PC-3 (cell line): Measurements from ENCODE around the gene PRM3. TPM values are rescaled to one million over a fixed set of nuclear protein-coding genes. Genes with fewer than 3 reads are reported as not detected.

Experiments used
- ATAC-seq: fragments of 200-7000 bp; cut with Tn5 transposase; 2 replicates; pipeline ENCODE4 v1.9.1; 2020; ENCODE audit warnings: mild to moderate bottlenecking, moderate library complexity
- BruUV-seq: library from RNA; stranded (reverse); fragments of 400-500 nt; replicated peaks from 2 replicates; lab custom pipeline; 2021; lab: Mats Ljungman, UMichigan
- CTCF ChIA-PET: fragments of 300-600 bp; sonication (Branson Sonifier 250); formaldehyde crosslinking; loops from one replicate; lab custom pipeline; 2022; ENCODE audit warnings: antibody characterized with exemption; lab: Charles Lee
- POLR2A ChIA-PET: fragments of 300-600 bp; sonication (Branson Sonifier 250); formaldehyde crosslinking; loops from one replicate; lab custom pipeline; 2022; ENCODE audit warnings: antibody characterized with exemption; ENCODE audit not compliant: unreplicated experiment; lab: Charles Lee
- DNase-seq: peaks from one replicate; pipeline ENCODE4 v3.0.0-alpha.2; 2015
- H2AFZ ChIP-seq: fragments of 300-600 bp; sonication (generic); 2 replicates; pipeline ENCODE4 v1.6.0; 2016; ENCODE audit warnings: antibody characterized with exemption, low read length
- H3F3A ChIP-seq: fragments of 300-600 bp; sonication (generic); one replicate; pipeline ENCODE4 v1.6.0; 2017; ENCODE audit warnings: antibody characterized with exemption, low read length, control low read depth, mild to moderate bottlenecking; ENCODE audit not compliant: unreplicated experiment
- H3K27ac ChIP-seq: fragments of 300-600 bp; sonication (generic); 2 replicates; pipeline ENCODE4 v1.5.1; 2016; ENCODE audit warnings: mild to moderate bottlenecking, low read length
- H3K27me3 ChIP-seq: fragments of 300-600 bp; sonication (generic); 2 replicates; pipeline ENCODE4 v1.6.1; 2016; ENCODE audit warnings: low read length, mixed read lengths
- H3K36me3 ChIP-seq: fragments of 300-600 bp; sonication (generic); 2 replicates; pipeline ENCODE4 v1.6.1; 2016; ENCODE audit warnings: low read depth, mixed run types, low read length, mixed read lengths
- H3K4me1 ChIP-seq: fragments of 300-600 bp; sonication (generic); 2 replicates; pipeline ENCODE4 v1.5.1; 2016; ENCODE audit warnings: low read length; ENCODE audit not compliant: insufficient read depth
- H3K4me2 ChIP-seq: fragments of 300-600 bp; sonication (generic); 2 replicates; pipeline ENCODE4 v1.6.0; 2016; ENCODE audit warnings: low read length
- H3K4me3 ChIP-seq: fragments of 300-600 bp; sonication (generic); 2 replicates; pipeline ENCODE4 v1.5.1; 2016; ENCODE audit warnings: mild to moderate bottlenecking, low read length, mixed read lengths
- H3K79me2 ChIP-seq: fragments of 300-600 bp; sonication (generic); 2 replicates; pipeline ENCODE4 v1.6.1; 2017; ENCODE audit warnings: low read length, mixed read lengths
- H3K9ac ChIP-seq: fragments of 300-600 bp; sonication (generic); 2 replicates; pipeline ENCODE4 v1.6.0; 2016; ENCODE audit warnings: mild to moderate bottlenecking, low read length
- H3K9me2 ChIP-seq: fragments of 300-600 bp; sonication (generic); replicated peaks from 2 replicates; pipeline ENCODE4 v1.6.1; 2016; ENCODE audit warnings: mixed run types, low read length, mixed read lengths
- H3K9me3 ChIP-seq: fragments of 300-600 bp; sonication (generic); 2 replicates; pipeline ENCODE4 v1.6.1; 2016; ENCODE audit warnings: low read length, mixed read lengths
- H4K20me1 ChIP-seq: fragments of 300-600 bp; sonication (generic); 2 replicates; pipeline ENCODE4 v1.6.1; 2016; ENCODE audit warnings: low read length, mixed read lengths
- CTCF ChIP-seq: fragments of 300-600 bp; sonication (generic); conservative IDR thresholded peaks from 2 replicates; pipeline ENCODE4 v1.5.1; 2017; ENCODE audit warnings: antibody characterized with exemption, low read depth, mild to moderate bottlenecking, low read length
- EZH2 ChIP-seq: fragments of 300-600 bp; sonication (generic); IDR thresholded peaks from one replicate; pipeline ENCODE4 v1.6.1; 2017; ENCODE audit warnings: antibody characterized with exemption, mild to moderate bottlenecking, low read length; ENCODE audit not compliant: unreplicated experiment
- EZH2phosphoT487 ChIP-seq: fragments of 300-600 bp; sonication (generic); IDR thresholded peaks from 2 replicates; pipeline ENCODE4 v1.6.1; 2018; ENCODE audit warnings: mild to moderate bottlenecking, antibody characterized with exemption, low read length, borderline replicate concordance
- intact Hi-C: fragments of 100-400 bp; cut with micrococcal nuclease; formaldehyde crosslinking; loops from 2 replicates; pipeline ENCODE4 v1.9.0; 2023
- total RNA-seq: library from RNA; depleted of rRNA; stranded (reverse); fragments of >200 nt; gene quantifications from 2 replicates; pipeline ENCODE4 v1.2.3, GENCODE V29; 2014

Gene PRM3
- total RNA-seq, 1 experiment from 2014 or later, result not detected

- no peaks in the 10 kb centered on the region for H4K20me1 ChIP-seq
- no peaks in the 10 kb centered on the region for H3F3A ChIP-seq
- intact Hi-C loops, result no loop called here
- H3K9me3 ChIP-seq, result no peaks in the 10 kb centered on the region
- H3K9ac ChIP-seq, result no peak overlapping the region
- no peak overlapping the region for H3K4me2 ChIP-seq
- DNase-seq (no peak), ATAC-seq (no peak)
- no peak overlapping the region for H3K4me3 ChIP-seq
- CTCF ChIA-PET, result no interaction called here
- BruUV-seq, result no TSS peak
- H3K9me2 ChIP-seq, result no peaks in the 10 kb centered on the region
- no peak overlapping the region for H3K27ac ChIP-seq
- H3K36me3 ChIP-seq, result no peaks in the 10 kb centered on the region
- TF ChIP-seq EZH2phosphoT487 (no peak), EZH2 (no peak), CTCF (no peak)
- H3K79me2 ChIP-seq, result no peaks in the 10 kb centered on the region
- peaks cover 8% of the 10 kb centered on the region; the same call in 1 of the 2 replicates for H3K4me1 ChIP-seq
- POLR2A ChIA-PET, result no interaction called here
- no peak overlapping the region for H2AFZ ChIP-seq
- H3K27me3 ChIP-seq, result no peaks in the 10 kb centered on the region
Measured at GRCh38 chr16:11313493-11314308, 40.3 kb upstream of the PRM3 start.

GRCh38 chr16:11312718-11313492 lies 39.5 kb upstream of the PRM3 start:
- Histone ChIP-seq H3K27ac (no peak overlapping the region), H3K4me2 (peak overlapping the region; percentile 53), H3K9me2 (no peaks in the 10 kb centered on the region), H3K4me1 (peaks cover 8% of the 10 kb centered on the region; the same call in 1 of the 2 replicates), H3K9ac (no peak overlapping the region), H3K79me2 (no peaks in the 10 kb centered on the region), H3K4me3 (no peak overlapping the region), H3F3A (no peaks in the 10 kb centered on the region), H3K36me3 (no peaks in the 10 kb centered on the region), H4K20me1 (no peaks in the 10 kb centered on the region), H3K9me3 (no peaks in the 10 kb centered on the region), H2AFZ (peak overlapping the region; percentile 57), H3K27me3 (no peaks in the 10 kb centered on the region)
- CTCF ChIA-PET, result no interaction called here
- DNase-seq (peak; percentile 36), ATAC-seq (peak; percentile 71)
- no TSS peak for BruUV-seq
- intact Hi-C loops, result no loop called here
- POLR2A ChIA-PET, result no interaction called here
- TF ChIP-seq EZH2phosphoT487, result no peak
- TF ChIP-seq EZH2, result no peak
- TF ChIP-seq CTCF, result no peak
